Measurements from ENCODE around the gene CCDC117.

Gene CCDC117

GRCh38 chr22:28831140-28832072, 58.9 kb downstream of the CCDC117 start:
- no peak for DNase-seq

GRCh38 chr22:28832731-28833130, 60.2 kb downstream of the CCDC117 start:
- DNase-seq: no peak

- DNase-seq: no peak
Observed at GRCh38 chr22:28833276-28833923, 60.9 kb downstream of the CCDC117 start.

- no peak for DNase-seq
Observed at GRCh38 chr22:28835630-28836189, 63.2 kb downstream of the CCDC117 start.

GRCh38 chr22:28837640-28838039, 65.1 kb downstream of the CCDC117 start:
- DNase-seq: no peak

All from NCI-H526 (cell line).